Activated CD8-positive, alpha-beta T cell treated with anti-CD3 and anti-CD28 coated beads, Interleukin-2, amount 10 ng/mL, durations not matched to agents 7 days and 5 days (primary cell): ENCODE measurements around the gene TMPRSS11E. TPM values are rescaled to one million over a fixed set of nuclear protein-coding genes. Genes with fewer than 3 reads are reported as not detected.
"Not testable (repeated sequence)": the region's sequence is repeated elsewhere in the genome, so short reads cannot be mapped to it uniquely, and the experiment has no call there.

Experiments
- ATAC-seq: fragments of 150-1000 bp; cut with Tn5 transposase; one replicate; pipeline ENCODE4 v1.10.0; 2021; ENCODE audit warnings: moderate library complexity
- CTCF ChIA-PET: fragments of 350-600 bp; sonication (Branson Sonifier 250); formaldehyde crosslinking; loops from one replicate; lab custom pipeline; 2021; ENCODE audit warnings: antibody characterized with exemption; lab: Charles Lee
- POLR2A ChIA-PET: fragments of 350-600 bp; sonication (Branson Sonifier 250); formaldehyde crosslinking; loops from one replicate; lab custom pipeline; 2021; ENCODE audit warnings: antibody characterized with exemption; lab: Charles Lee
- DNase-seq: peaks from one replicate; pipeline ENCODE4 v3.0.0-alpha.2; 2020
- H3K27ac Mint-ChIP-seq: one replicate; pipeline ENCODE4 v1.8.0; 2021; ENCODE audit warnings: mild to moderate bottlenecking, mixed read lengths
- H3K27me3 Mint-ChIP-seq: one replicate; pipeline ENCODE4 v1.8.0; 2021; ENCODE audit warnings: low read depth, mixed read lengths
- H3K36me3 Mint-ChIP-seq: one replicate; pipeline ENCODE4 v1.8.0; 2021; ENCODE audit warnings: low read depth, mixed read lengths
- H3K4me1 Mint-ChIP-seq: one replicate; pipeline ENCODE4 v1.8.0; 2021; ENCODE audit warnings: low read depth, mixed read lengths
- H3K4me3 Mint-ChIP-seq: one replicate; pipeline ENCODE4 v1.8.0; 2021; ENCODE audit warnings: mild to moderate bottlenecking, mixed read lengths
- H3K9me3 Mint-ChIP-seq: one replicate; pipeline ENCODE4 v1.8.0; 2022; ENCODE audit warnings: mixed read lengths; ENCODE audit not compliant: insufficient read depth
- total RNA-seq, 2 experiments: library from RNA; stranded (reverse); gene quantifications; one replicate each; pipeline ENCODE4 v1.2.3, GENCODE V29; 2021

Gene TMPRSS11E
- total RNA-seq, 2 experiments from 2014 or later = not detected

DNA sequence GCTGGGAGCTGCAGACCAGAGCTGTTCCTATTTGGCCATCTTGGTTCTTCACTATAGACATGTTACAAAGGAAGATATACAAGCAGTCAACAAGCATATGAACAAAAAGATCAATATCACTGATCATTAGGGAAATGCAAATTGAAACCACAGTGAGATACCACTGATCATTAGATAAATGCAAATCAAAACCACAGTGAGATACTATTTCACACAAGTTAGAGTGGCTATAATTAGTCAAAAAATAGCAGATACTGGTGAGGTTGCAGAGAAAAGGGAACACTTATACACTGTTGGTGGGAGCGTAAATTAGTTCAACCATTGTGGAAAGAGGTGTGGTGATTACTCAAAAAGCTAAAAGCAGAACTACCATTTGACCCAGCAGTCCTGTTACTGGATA lies 58.2 kb downstream of the TMPRSS11E start:
- H3K27ac Mint-ChIP-seq, POLR2A ChIA-PET, H3K36me3 Mint-ChIP-seq, H3K4me1 Mint-ChIP-seq, ATAC-seq, CTCF ChIA-PET, H3K4me3 Mint-ChIP-seq, H3K9me3 Mint-ChIP-seq, DNase-seq, H3K27me3 Mint-ChIP-seq: not testable (repeated sequence)

DNA sequence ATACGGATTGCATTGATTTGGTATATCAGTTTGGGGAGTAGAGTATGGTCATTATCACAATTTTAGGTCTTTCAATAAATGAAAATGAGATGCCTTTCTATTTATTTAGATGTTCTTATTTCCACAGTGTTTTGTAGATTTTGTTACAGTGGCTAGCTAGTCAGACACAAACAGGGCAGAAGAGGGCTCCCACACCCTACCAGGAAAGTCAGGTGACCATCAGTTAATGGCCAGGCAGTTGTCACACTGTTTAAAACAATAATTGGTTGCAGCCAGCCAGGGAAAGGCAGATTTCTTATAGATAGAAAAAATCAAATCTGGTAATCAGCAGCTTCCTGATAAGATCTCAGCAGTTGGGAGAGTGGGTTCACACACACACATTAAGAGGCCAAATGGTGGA lies 71.6 kb downstream of the TMPRSS11E start:
- ATAC-seq = no peak
- CTCF ChIA-PET = interaction anchor here (0.7 kb wide), 1 partner anchor 508 kb away, joined by 3 read pairs; no protein-coding TSS in a partner anchor
- Mint-ChIP-seq H3K27me3 (no peaks in the 10 kb centered on the region), H3K9me3 (no peaks in the 10 kb centered on the region), H3K4me1 (no peaks in the 10 kb centered on the region), H3K4me3 (no peak overlapping the region), H3K36me3 (no peaks in the 10 kb centered on the region), H3K27ac (no peak overlapping the region)
- no peak for DNase-seq
- POLR2A ChIA-PET = no interaction called here

DNA sequence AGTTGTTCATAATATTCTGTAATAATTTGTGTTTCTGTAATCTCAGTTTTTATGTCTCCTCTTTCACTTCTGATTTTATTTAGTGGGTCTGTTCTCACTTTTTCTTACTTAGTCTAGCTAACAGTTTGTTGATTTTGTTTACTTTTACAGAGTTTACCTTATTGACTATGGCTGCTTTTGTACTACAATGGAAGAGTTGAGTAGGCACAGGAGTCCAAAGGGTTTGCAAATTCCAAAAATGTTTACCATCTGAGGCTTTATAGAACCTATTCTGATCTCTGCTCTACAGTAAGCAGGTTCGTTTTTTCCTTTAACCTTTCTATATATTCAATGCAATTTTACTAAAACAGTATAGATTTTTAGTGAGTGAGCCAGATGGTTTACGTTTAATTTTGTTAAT lies 73.7 kb downstream of the TMPRSS11E start:
- Mint-ChIP-seq H3K36me3 (no peaks in the 10 kb centered on the region), H3K4me3 (no peak overlapping the region), H3K4me1 (no peaks in the 10 kb centered on the region), H3K27ac (no peak overlapping the region), H3K9me3 (no peaks in the 10 kb centered on the region), H3K27me3 (no peaks in the 10 kb centered on the region)
- ChIA-PET CTCF (no interaction called here), POLR2A (no interaction called here)
- DNase-seq (no peak), ATAC-seq (no peak)

DNA sequence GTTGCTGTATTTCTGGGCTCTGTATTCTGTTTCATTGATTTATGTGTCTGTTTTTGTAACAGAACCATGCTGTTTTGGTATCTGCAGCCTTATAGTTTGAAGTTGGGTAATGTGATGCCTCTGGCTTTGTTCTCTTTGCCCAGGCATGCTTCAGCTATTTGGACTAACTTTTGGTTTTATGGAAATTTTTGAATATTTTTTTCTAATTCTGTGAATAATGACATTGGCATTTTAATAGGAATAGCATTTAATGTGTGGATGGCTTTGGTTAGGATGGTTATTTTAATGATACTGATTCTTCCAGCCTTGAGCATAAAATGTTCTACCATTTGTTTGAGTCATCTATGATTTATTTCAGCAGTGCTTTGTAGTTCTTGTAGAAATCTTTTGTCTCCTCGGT lies 75.0 kb downstream of the TMPRSS11E start:
- H3K27me3 Mint-ChIP-seq, POLR2A ChIA-PET, CTCF ChIA-PET, DNase-seq, H3K9me3 Mint-ChIP-seq, H3K4me1 Mint-ChIP-seq, H3K4me3 Mint-ChIP-seq, H3K36me3 Mint-ChIP-seq, ATAC-seq, H3K27ac Mint-ChIP-seq: not testable (repeated sequence)

DNA sequence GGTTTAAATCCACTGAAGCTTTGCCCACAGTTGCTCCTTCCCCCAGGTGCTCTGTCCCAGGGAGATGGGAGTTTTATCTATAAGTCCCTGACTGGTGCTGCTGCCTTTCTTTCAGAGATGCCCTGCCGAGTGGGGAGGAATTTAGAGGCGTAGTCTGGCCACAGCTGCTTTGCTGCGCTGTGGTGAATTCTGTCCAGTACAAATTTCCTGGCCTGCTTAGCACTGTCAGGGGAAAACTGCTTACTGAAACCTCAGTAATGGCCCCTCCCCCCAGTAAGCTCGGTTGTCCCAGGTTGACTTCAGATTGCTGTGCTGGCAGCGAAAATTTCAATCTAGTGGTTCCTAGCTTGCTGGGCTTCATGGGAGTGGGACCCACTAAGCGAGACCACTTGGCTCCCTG lies 88.7 kb downstream of the TMPRSS11E start:
- H3K27me3 Mint-ChIP-seq = no peaks in the 10 kb centered on the region
- H3K27ac Mint-ChIP-seq = no peak overlapping the region
- DNase-seq (no peak), ATAC-seq (no peak)
- H3K4me3 Mint-ChIP-seq = no peak overlapping the region
- ChIA-PET CTCF (no interaction called here), POLR2A (no interaction called here)
- no peaks in the 10 kb centered on the region for H3K9me3 Mint-ChIP-seq
- H3K4me1 Mint-ChIP-seq = no peaks in the 10 kb centered on the region
- no peaks in the 10 kb centered on the region for H3K36me3 Mint-ChIP-seq

DNA sequence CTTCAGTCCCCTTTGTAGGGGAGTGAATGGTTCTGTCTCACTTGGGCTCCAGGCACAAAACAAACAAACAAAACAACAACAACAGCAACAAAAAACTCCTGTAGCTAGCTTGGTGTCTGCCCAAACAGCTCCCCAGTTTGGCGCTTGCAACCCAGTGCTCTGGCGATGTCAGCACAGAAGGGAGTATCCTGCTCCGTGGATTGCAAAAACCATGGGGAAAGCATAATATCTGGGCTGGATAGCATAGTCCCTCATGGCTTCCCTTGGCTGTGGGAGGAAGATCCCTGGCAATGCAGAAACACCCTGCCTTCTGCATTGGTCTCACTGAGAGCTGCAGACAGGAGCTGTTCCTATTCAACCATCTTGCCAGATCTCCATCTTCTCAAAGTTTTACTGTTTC lies 89.1 kb downstream of the TMPRSS11E start:
- Mint-ChIP-seq H3K4me3 (no peak overlapping the region), H3K9me3 (no peaks in the 10 kb centered on the region), H3K27ac (no peak overlapping the region), H3K36me3 (no peaks in the 10 kb centered on the region), H3K27me3 (no peaks in the 10 kb centered on the region), H3K4me1 (no peaks in the 10 kb centered on the region)
- no peak for DNase-seq
- ChIA-PET CTCF (no interaction called here), POLR2A (no interaction called here)
- ATAC-seq = no peak

DNA sequence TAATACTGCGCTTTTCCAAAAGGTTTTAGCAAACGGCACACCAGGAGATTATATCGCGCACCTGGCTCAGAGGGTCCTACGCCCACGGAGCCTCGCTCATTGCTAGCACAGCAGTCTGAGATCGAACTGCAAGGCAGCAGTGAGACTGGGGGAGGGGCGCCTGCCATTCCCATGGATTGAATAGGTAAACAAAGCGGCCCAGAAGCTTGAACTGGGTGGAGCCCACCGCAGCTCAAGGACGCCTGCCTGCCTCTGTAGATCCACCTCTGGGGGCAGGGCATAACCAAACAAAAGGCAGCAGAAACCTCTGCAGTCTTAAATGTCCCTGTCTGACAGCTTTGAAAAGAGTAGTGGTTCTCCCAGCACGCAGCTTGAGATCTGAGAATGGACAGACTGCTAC lies 95.5 kb downstream of the TMPRSS11E start:
- ATAC-seq, H3K27ac Mint-ChIP-seq, H3K36me3 Mint-ChIP-seq, DNase-seq, H3K9me3 Mint-ChIP-seq, POLR2A ChIA-PET, CTCF ChIA-PET, H3K27me3 Mint-ChIP-seq, H3K4me3 Mint-ChIP-seq, H3K4me1 Mint-ChIP-seq: not testable (repeated sequence)

Other genes with a start within 250 kb of the TMPRSS11E start
- gene TMPRSS11B, start 201.8 kb upstream of the TMPRSS11E start, total RNA-seq = not detected
- 10 to 100 TPM; 69.3 to 70.3 TPM for gene YTHDC1, start 97.4 kb upstream of the TMPRSS11E start, total RNA-seq
- gene UGT2B17, start 128.9 kb downstream of the TMPRSS11E start, total RNA-seq = not detected
- gene UGT2B15, start 223.2 kb downstream of the TMPRSS11E start, total RNA-seq = not detected